ENCODE results near the gene UTP20. TPM values are rescaled to one million over a fixed set of nuclear protein-coding genes. Genes with fewer than 3 reads are reported as not detected.

UTP20 gene
- total and polyA plus RNA-seq, 2 experiments from 2014 or later: 2.0 to 11.6 TPM

DNA sequence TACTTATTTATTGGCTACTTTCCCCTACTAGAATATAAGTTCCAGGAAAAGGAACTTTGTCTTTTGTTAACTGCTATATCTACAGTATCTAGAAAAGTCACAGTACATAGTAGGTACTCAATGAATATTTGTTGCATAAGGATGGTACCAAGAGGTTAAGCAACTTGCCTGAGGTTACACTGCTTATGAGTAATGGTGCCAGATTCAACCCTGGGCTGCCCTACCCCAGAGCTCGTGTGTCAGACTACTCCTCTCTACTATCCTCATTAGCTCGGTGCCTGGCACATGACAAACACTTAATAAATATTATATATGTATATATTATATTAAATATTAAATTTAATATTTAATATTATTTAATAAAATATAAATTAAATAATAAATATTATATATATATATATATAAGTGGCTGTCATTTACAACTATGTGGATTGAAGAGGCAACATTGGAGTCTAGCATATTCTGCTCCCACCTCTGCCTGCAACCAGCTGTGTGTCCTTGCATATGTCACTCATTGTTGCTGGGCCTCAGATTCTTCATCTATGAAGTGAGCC lies 25.4 kb downstream of the UTP20 start:
- TF ChIP-seq, protein P1, sequence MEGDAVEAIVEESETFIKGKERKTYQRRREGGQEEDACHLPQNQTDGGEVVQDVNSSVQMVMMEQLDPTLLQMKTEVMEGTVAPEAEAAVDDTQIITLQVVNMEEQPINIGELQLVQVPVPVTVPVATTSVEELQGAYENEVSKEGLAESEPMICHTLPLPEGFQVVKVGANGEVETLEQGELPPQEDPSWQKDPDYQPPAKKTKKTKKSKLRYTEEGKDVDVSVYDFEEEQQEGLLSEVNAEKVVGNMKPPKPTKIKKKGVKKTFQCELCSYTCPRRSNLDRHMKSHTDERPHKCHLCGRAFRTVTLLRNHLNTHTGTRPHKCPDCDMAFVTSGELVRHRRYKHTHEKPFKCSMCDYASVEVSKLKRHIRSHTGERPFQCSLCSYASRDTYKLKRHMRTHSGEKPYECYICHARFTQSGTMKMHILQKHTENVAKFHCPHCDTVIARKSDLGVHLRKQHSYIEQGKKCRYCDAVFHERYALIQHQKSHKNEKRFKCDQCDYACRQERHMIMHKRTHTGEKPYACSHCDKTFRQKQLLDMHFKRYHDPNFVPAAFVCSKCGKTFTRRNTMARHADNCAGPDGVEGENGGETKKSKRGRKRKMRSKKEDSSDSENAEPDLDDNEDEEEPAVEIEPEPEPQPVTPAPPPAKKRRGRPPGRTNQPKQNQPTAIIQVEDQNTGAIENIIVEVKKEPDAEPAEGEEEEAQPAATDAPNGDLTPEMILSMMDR (IDR thresholded peaks at IDR 0.05; ENCODE audit: poor library complexity): no peak
- TF ChIP-seq EZH2phosphoT487 (IDR thresholded peaks at IDR 0.05; ENCODE audit: low read depth, severe bottlenecking, unreplicated experiment): no peak
- no peak for TF ChIP-seq EZH2 (IDR thresholded peaks at IDR 0.05; ENCODE audit: borderline replicate concordance)
- Histone ChIP-seq H3K4me1 (ENCODE audit: insufficient read depth) (no peaks in the 10 kb centered on the region), H3K9me2 (replicated peaks; ENCODE audit: insufficient read depth) (no peaks in the 10 kb centered on the region), H4K20me1 (ENCODE audit: insufficient read depth, poor library complexity, severe bottlenecking) (no peaks in the 10 kb centered on the region), H3K79me2 (no peaks in the 10 kb centered on the region), H3K36me3 (replicated peaks; ENCODE audit: insufficient read depth, low read depth) (peaks cover 5% of the 10 kb centered on the region), H3K4me3 (no peak overlapping the region), H3K4me2 (no peak overlapping the region), H2AFZ (no peak overlapping the region), H3K27ac (no peak overlapping the region), H3K27me3 (no peaks in the 10 kb centered on the region), H3K9me3 (ENCODE audit: low read depth) (no peaks in the 10 kb centered on the region)
- WGBS (ENCODE audit: low lambda C conversion rate, missing lambda C conversion rate): 93% methylated on average over 2 of the region's 2 CpGs
- no peak for DNase-seq (ENCODE audit: low spot score)

DNA sequence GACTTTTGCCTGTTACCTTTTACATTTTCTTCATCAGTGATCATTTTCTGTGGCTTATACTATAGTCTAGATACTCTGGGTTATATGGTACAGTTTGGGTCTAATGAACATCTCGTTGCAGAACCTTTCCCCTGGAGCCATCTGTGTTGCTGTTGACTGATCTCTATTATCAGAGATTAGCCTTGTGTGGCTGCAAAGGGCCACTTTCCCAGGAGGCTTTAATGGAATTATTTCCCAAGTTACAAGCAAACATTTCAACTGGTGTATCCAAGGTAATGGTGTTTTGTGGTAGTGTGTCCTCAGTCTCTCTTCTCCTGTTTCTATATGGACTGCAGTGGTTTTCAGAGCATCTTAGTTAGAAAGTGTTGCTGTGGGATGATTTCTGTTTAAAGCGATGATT lies 25.9 kb downstream of the UTP20 start:
- no peak for DNase-seq (ENCODE audit: low spot score)
- Histone ChIP-seq H2AFZ (no peak overlapping the region), H3K27me3 (no peaks in the 10 kb centered on the region), H4K20me1 (ENCODE audit: insufficient read depth, poor library complexity, severe bottlenecking) (no peaks in the 10 kb centered on the region), H3K4me2 (no peak overlapping the region), H3K4me3 (no peak overlapping the region), H3K27ac (no peak overlapping the region), H3K79me2 (no peaks in the 10 kb centered on the region), H3K9me3 (ENCODE audit: low read depth) (no peaks in the 10 kb centered on the region), H3K9me2 (replicated peaks; ENCODE audit: insufficient read depth) (no peaks in the 10 kb centered on the region), H3K36me3 (replicated peaks; ENCODE audit: insufficient read depth, low read depth) (peaks cover 5% of the 10 kb centered on the region), H3K4me1 (ENCODE audit: insufficient read depth) (no peaks in the 10 kb centered on the region)
- 92% methylated on average over 2 of the region's 2 CpGs for whole genome bisulfite sequencing (ENCODE audit: low lambda C conversion rate, missing lambda C conversion rate)
- TF ChIP-seq, protein P1 (IDR thresholded peaks at IDR 0.05; ENCODE audit: poor library complexity): no peak
- TF ChIP-seq EZH2 (IDR thresholded peaks at IDR 0.05; ENCODE audit: borderline replicate concordance): no peak
- no peak for TF ChIP-seq EZH2phosphoT487 (IDR thresholded peaks at IDR 0.05; ENCODE audit: low read depth, severe bottlenecking, unreplicated experiment)

DNA sequence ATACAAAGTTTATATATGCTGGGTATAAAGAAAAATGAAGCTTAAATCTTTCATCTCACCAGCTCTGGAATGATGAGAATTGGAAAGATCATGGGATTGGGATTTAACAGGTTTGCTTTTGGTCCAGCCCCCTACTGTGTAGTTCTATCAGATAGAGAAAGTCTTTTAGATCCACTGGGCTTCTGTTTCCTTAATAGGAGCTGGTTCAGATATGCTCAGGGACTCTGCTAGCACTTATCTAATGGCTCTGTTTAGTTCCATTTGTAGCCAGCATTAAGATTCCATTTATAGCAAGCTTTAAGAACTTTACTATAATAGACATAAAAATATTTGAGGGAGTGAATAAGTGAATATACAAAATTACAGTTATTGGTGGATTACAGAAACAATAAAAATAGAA lies 42.6 kb downstream of the UTP20 start:
- TF ChIP-seq EZH2phosphoT487 (IDR thresholded peaks at IDR 0.05; ENCODE audit: low read depth, severe bottlenecking, unreplicated experiment) (no peak), EZH2 (IDR thresholded peaks at IDR 0.05; ENCODE audit: borderline replicate concordance) (no peak)
- TF ChIP-seq, protein P1 (IDR thresholded peaks at IDR 0.05; ENCODE audit: poor library complexity): no peak
- Histone ChIP-seq H3K36me3 (replicated peaks; ENCODE audit: insufficient read depth, low read depth) (no peaks in the 10 kb centered on the region), H3K79me2 (no peaks in the 10 kb centered on the region), H3K9me2 (replicated peaks; ENCODE audit: insufficient read depth) (no peaks in the 10 kb centered on the region), H3K4me2 (no peak overlapping the region), H3K27me3 (no peaks in the 10 kb centered on the region), H3K4me3 (no peak overlapping the region), H3K4me1 (ENCODE audit: insufficient read depth) (no peaks in the 10 kb centered on the region), H3K9me3 (ENCODE audit: low read depth) (no peaks in the 10 kb centered on the region), H2AFZ (no peak overlapping the region), H3K27ac (no peak overlapping the region), H4K20me1 (ENCODE audit: insufficient read depth, poor library complexity, severe bottlenecking) (no peaks in the 10 kb centered on the region)
- DNase-seq (ENCODE audit: low spot score): no peak

DNA sequence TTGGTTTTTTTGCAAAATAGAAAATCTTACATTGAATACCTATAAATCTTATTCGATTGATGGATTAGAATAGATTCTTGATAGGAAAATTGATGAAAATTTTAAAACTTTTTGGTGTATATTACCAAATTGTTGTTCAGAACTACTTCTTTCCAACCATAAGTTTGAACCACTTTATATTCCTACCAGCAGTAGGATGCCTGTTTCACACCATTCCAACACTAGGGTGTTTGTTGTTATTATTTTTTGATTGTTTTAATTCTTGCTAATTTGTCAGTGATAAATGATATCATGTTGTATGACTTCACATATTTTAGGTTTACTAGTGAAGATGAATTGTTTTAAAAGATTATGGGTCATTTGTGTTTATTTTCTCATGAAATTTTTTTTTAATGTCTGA lies 43.4 kb downstream of the UTP20 start:
- TF ChIP-seq, protein P1 (IDR thresholded peaks at IDR 0.05; ENCODE audit: poor library complexity): no peak
- TF ChIP-seq EZH2phosphoT487 (IDR thresholded peaks at IDR 0.05; ENCODE audit: low read depth, severe bottlenecking, unreplicated experiment) (no peak), EZH2 (IDR thresholded peaks at IDR 0.05; ENCODE audit: borderline replicate concordance) (no peak)
- no peaks in the 10 kb centered on the region for H3K9me2 ChIP-seq (replicated peaks; ENCODE audit: insufficient read depth)
- no peaks in the 10 kb centered on the region for H3K4me1 ChIP-seq (ENCODE audit: insufficient read depth)
- H3K27me3 ChIP-seq: no peaks in the 10 kb centered on the region
- H3K4me3 ChIP-seq: no peak overlapping the region
- H3K27ac ChIP-seq: no peak overlapping the region
- no peak overlapping the region for H3K4me2 ChIP-seq
- no peak for DNase-seq (ENCODE audit: low spot score)
- no peaks in the 10 kb centered on the region for H3K9me3 ChIP-seq (ENCODE audit: low read depth)
- H3K36me3 ChIP-seq (replicated peaks; ENCODE audit: insufficient read depth, low read depth): no peaks in the 10 kb centered on the region
- no peaks in the 10 kb centered on the region for H4K20me1 ChIP-seq (ENCODE audit: insufficient read depth, poor library complexity, severe bottlenecking)
- H2AFZ ChIP-seq: no peak overlapping the region
- 100% methylated on average over 1 of the region's 1 CpG for WGBS (ENCODE audit: low lambda C conversion rate, missing lambda C conversion rate)
- no peaks in the 10 kb centered on the region for H3K79me2 ChIP-seq

Data from hepatocyte (in vitro differentiated cells).